Activated naive CD4-positive, alpha-beta T cell treated with anti-CD3 and anti-CD28 coated beads, Interleukin-2, amount 50 U/mL, for 24 hours (primary cell): ENCODE results near the gene TSC1.
"Not testable (repeated sequence)": the region's sequence is repeated elsewhere in the genome, so short reads cannot be mapped to it uniquely, and the experiment has no call there.

Source experiments
- H3K27ac Mint-ChIP-seq: one replicate; pipeline ENCODE4 v1.8.0; 2021; ENCODE audit warnings: mild to moderate bottlenecking, mixed read lengths
- H3K27me3 Mint-ChIP-seq: one replicate; pipeline ENCODE4 v1.8.0; 2021; ENCODE audit warnings: mixed read lengths
- H3K36me3 Mint-ChIP-seq: one replicate; pipeline ENCODE4 v1.8.0; 2021; ENCODE audit warnings: mixed read lengths
- H3K4me1 Mint-ChIP-seq: one replicate; pipeline ENCODE4 v1.8.0; 2021; ENCODE audit warnings: mixed read lengths
- H3K4me3 Mint-ChIP-seq: one replicate; pipeline ENCODE4 v1.8.0; 2021; ENCODE audit warnings: mild to moderate bottlenecking, mixed read lengths
- H3K9me3 Mint-ChIP-seq: one replicate; pipeline ENCODE4 v1.8.0; 2021; ENCODE audit warnings: mixed read lengths

TSC1 gene

GRCh38 chr9:132944294-132945185, at the start of gene TSC1:
TSS of gene TSC1 (minus strand) at chr9:132944616. CDS start at chr9:132928872, 15,744 bp downstream.
- H3K9me3 Mint-ChIP-seq, result no peaks in the 10 kb centered on the region
- no peaks in the 10 kb centered on the region for H3K27me3 Mint-ChIP-seq
- H3K36me3 Mint-ChIP-seq, result no peaks in the 10 kb centered on the region
- H3K4me3 Mint-ChIP-seq, result peak within 1 kb of the TSS; percentile 96
- H3K27ac Mint-ChIP-seq, result peak within 1 kb of the TSS; percentile 100
- peaks cover 33% of the 10 kb centered on the region for H3K4me1 Mint-ChIP-seq

- H3K9me3 Mint-ChIP-seq, result no peaks in the 10 kb centered on the region
- peaks cover 4% of the 10 kb centered on the region for H3K27me3 Mint-ChIP-seq
- peaks cover 4% of the 10 kb centered on the region for H3K4me1 Mint-ChIP-seq
- no peak overlapping the region for H3K4me3 Mint-ChIP-seq
- H3K36me3 Mint-ChIP-seq, result no peaks in the 10 kb centered on the region
- no peak overlapping the region for H3K27ac Mint-ChIP-seq
These were observed 49.1 kb upstream of the TSC1 start for GRCh38 chr9:132993511-132993939.

- Mint-ChIP-seq H3K4me1 (peaks cover 4% of the 10 kb centered on the region), H3K36me3 (no peaks in the 10 kb centered on the region), H3K9me3 (no peaks in the 10 kb centered on the region), H3K4me3 (no peak overlapping the region), H3K27me3 (peaks cover 6% of the 10 kb centered on the region), H3K27ac (no peak overlapping the region)
These were observed 47.2 kb upstream of the TSC1 start for GRCh38 chr9:132991351-132992300.

- Mint-ChIP-seq H3K27me3 (peaks cover 9% of the 10 kb centered on the region), H3K27ac (no peak overlapping the region), H3K9me3 (no peaks in the 10 kb centered on the region), H3K4me3 (no peak overlapping the region), H3K4me1 (peaks cover 4% of the 10 kb centered on the region), H3K36me3 (no peaks in the 10 kb centered on the region)
These were observed 46.4 kb upstream of the TSC1 start for GRCh38 chr9:132990781-132991180.

- not testable (repeated sequence) for H3K4me3 Mint-ChIP-seq, H3K4me1 Mint-ChIP-seq, H3K9me3 Mint-ChIP-seq, H3K27ac Mint-ChIP-seq, H3K36me3 Mint-ChIP-seq, H3K27me3 Mint-ChIP-seq
These were observed 45.7 kb upstream of the TSC1 start for GRCh38 chr9:132989998-132990557.

- Mint-ChIP-seq H3K27me3 (peaks cover 6% of the 10 kb centered on the region), H3K4me3 (no peak overlapping the region)
These were observed 45.1 kb upstream of the TSC1 start for GRCh38 chr9:132989414-132989996.

GRCh38 chr9:132989014-132989310, 44.5 kb upstream of the TSC1 start:
- H3K9me3 Mint-ChIP-seq, result no peaks in the 10 kb centered on the region
- peaks cover 6% of the 10 kb centered on the region for H3K27me3 Mint-ChIP-seq
- H3K4me1 Mint-ChIP-seq, result no peaks in the 10 kb centered on the region
- no peak overlapping the region for H3K4me3 Mint-ChIP-seq
- H3K27ac Mint-ChIP-seq, result no peak overlapping the region
- no peaks in the 10 kb centered on the region for H3K36me3 Mint-ChIP-seq

More at GRCh38 chr9:132989414-132989996, 45.1 kb upstream of the TSC1 start:
- Mint-ChIP-seq H3K4me1 (peaks cover 3% of the 10 kb centered on the region), H3K36me3 (no peaks in the 10 kb centered on the region), H3K9me3 (no peaks in the 10 kb centered on the region), H3K27ac (no peak overlapping the region)

- H3K36me3 Mint-ChIP-seq, result no peaks in the 10 kb centered on the region
- no peaks in the 10 kb centered on the region for H3K4me1 Mint-ChIP-seq
- H3K4me3 Mint-ChIP-seq, result no peak overlapping the region
- peak overlapping the region; percentile 46 for H3K27ac Mint-ChIP-seq
- H3K27me3 Mint-ChIP-seq, result peaks cover 6% of the 10 kb centered on the region
- H3K9me3 Mint-ChIP-seq, result no peaks in the 10 kb centered on the region
These were observed 44.0 kb upstream of the TSC1 start for GRCh38 chr9:132988244-132989013.

GRCh38 chr9:132986640-132987620, 42.5 kb upstream of the TSC1 start:
- H3K27me3 Mint-ChIP-seq, result peaks cover 9% of the 10 kb centered on the region
- no peaks in the 10 kb centered on the region for H3K36me3 Mint-ChIP-seq
- no peaks in the 10 kb centered on the region for H3K4me1 Mint-ChIP-seq
- H3K4me3 Mint-ChIP-seq, result no peak overlapping the region
- no peak overlapping the region for H3K27ac Mint-ChIP-seq
- H3K9me3 Mint-ChIP-seq, result no peaks in the 10 kb centered on the region

GRCh38 chr9:132986114-132986513, 41.7 kb upstream of the TSC1 start:
- no peaks in the 10 kb centered on the region for H3K4me1 Mint-ChIP-seq
- no peaks in the 10 kb centered on the region for H3K36me3 Mint-ChIP-seq
- H3K27ac Mint-ChIP-seq, result no peak overlapping the region
- peaks cover 11% of the 10 kb centered on the region for H3K27me3 Mint-ChIP-seq
- H3K9me3 Mint-ChIP-seq, result no peaks in the 10 kb centered on the region
- no peak overlapping the region for H3K4me3 Mint-ChIP-seq

GRCh38 chr9:132985489-132985888, 41.1 kb upstream of the TSC1 start:
- Mint-ChIP-seq H3K36me3 (no peaks in the 10 kb centered on the region), H3K27me3 (peaks cover 15% of the 10 kb centered on the region), H3K4me1 (no peaks in the 10 kb centered on the region), H3K4me3 (no peak overlapping the region), H3K9me3 (no peaks in the 10 kb centered on the region), H3K27ac (no peak overlapping the region)

GRCh38 chr9:132985071-132985350, 40.6 kb upstream of the TSC1 start:
- peaks cover 16% of the 10 kb centered on the region for H3K27me3 Mint-ChIP-seq

GRCh38 chr9:132984202-132985070, 40.0 kb upstream of the TSC1 start:
- no peaks in the 10 kb centered on the region for H3K36me3 Mint-ChIP-seq
- H3K4me3 Mint-ChIP-seq, result no peak overlapping the region
- H3K27me3 Mint-ChIP-seq, result peaks cover 20% of the 10 kb centered on the region
- no peak overlapping the region for H3K27ac Mint-ChIP-seq
- H3K4me1 Mint-ChIP-seq, result no peaks in the 10 kb centered on the region
- H3K9me3 Mint-ChIP-seq, result no peaks in the 10 kb centered on the region

More at GRCh38 chr9:132985071-132985350, 40.6 kb upstream of the TSC1 start:
- H3K4me3 Mint-ChIP-seq, result no peak overlapping the region
- H3K4me1 Mint-ChIP-seq, result no peaks in the 10 kb centered on the region
- no peaks in the 10 kb centered on the region for H3K36me3 Mint-ChIP-seq
- H3K9me3 Mint-ChIP-seq, result no peaks in the 10 kb centered on the region
- H3K27ac Mint-ChIP-seq, result no peak overlapping the region
